Measurements from ENCODE around the gene PBLD.

The PBLD gene

GRCh38 chr10:68303849-68304412 is 28.8 kb downstream of the PBLD start:
- Histone ChIP-seq H3K79me2 (ENCODE audit: insufficient read depth, low read length) (no peaks in the 10 kb centered on the region), H3K4me1 (ENCODE audit: insufficient read depth, low read length, severe bottlenecking) (peaks cover 43% of the 10 kb centered on the region), H3K27ac (ENCODE audit: low read depth, low read length, poor library complexity, severe bottlenecking) (peak overlapping the region; percentile 28), H3K9me2 (ENCODE audit: low read depth, low read length) (no peaks in the 10 kb centered on the region), H3K27me3 (ENCODE audit: insufficient read depth, low read length) (no peaks in the 10 kb centered on the region), H3K36me3 (ENCODE audit: insufficient read depth, low read length) (no peaks in the 10 kb centered on the region), H4K20me1 (ENCODE audit: insufficient read depth, low read length) (no peaks in the 10 kb centered on the region), H3K4me3 (ENCODE audit: low read depth, low read length, poor library complexity, severe bottlenecking) (no peak overlapping the region), H2AFZ (ENCODE audit: low read length) (no peak overlapping the region), H3F3A (ENCODE audit: insufficient read depth, low read length) (peaks cover 9% of the 10 kb centered on the region; the same call in 1 of the 2 replicates), H3K9me3 (ENCODE audit: low read length) (no peaks in the 10 kb centered on the region), H3K4me2 (ENCODE audit: low read length) (no peak overlapping the region), H3K9ac (ENCODE audit: low read length) (no peak overlapping the region)
- TF ChIP-seq EZH2 (IDR thresholded peaks at IDR 0.05; ENCODE audit: borderline replicate concordance, low read length) = no peak
- TF ChIP-seq CTCF (IDR thresholded peaks at IDR 0.05; ENCODE audit: low read length) = no peak

- no peak overlapping the region for H2AFZ ChIP-seq (ENCODE audit: low read length)
- peaks cover 9% of the 10 kb centered on the region; the same call in 1 of the 2 replicates for H3F3A ChIP-seq (ENCODE audit: insufficient read depth, low read length)
- H3K9me3 ChIP-seq (ENCODE audit: low read length) = no peaks in the 10 kb centered on the region
- no peak overlapping the region for H3K4me2 ChIP-seq (ENCODE audit: low read length)
- H3K79me2 ChIP-seq (ENCODE audit: insufficient read depth, low read length) = no peaks in the 10 kb centered on the region
- no peaks in the 10 kb centered on the region for H3K36me3 ChIP-seq (ENCODE audit: insufficient read depth, low read length)
- H3K4me1 ChIP-seq (ENCODE audit: insufficient read depth, low read length, severe bottlenecking) = peaks cover 48% of the 10 kb centered on the region
- TF ChIP-seq CTCF (IDR thresholded peaks at IDR 0.05; ENCODE audit: low read length) = no peak
- TF ChIP-seq EZH2 (IDR thresholded peaks at IDR 0.05; ENCODE audit: borderline replicate concordance, low read length) = no peak
- H3K9me2 ChIP-seq (ENCODE audit: low read depth, low read length) = no peaks in the 10 kb centered on the region
- peak overlapping the region; percentile 99 for H3K27ac ChIP-seq (ENCODE audit: low read depth, low read length, poor library complexity, severe bottlenecking)
- H3K27me3 ChIP-seq (ENCODE audit: insufficient read depth, low read length) = no peaks in the 10 kb centered on the region
- H3K4me3 ChIP-seq (ENCODE audit: low read depth, low read length, poor library complexity, severe bottlenecking) = no peak overlapping the region
- no peak overlapping the region for H3K9ac ChIP-seq (ENCODE audit: low read length)
- no peaks in the 10 kb centered on the region for H4K20me1 ChIP-seq (ENCODE audit: insufficient read depth, low read length)
Measured at GRCh38 chr10:68302871-68303270, 29.9 kb downstream of the PBLD start.

GRCh38 chr10:68302503-68302823 is 30.3 kb downstream of the PBLD start:
- Histone ChIP-seq H3K9ac (ENCODE audit: low read length) (peak overlapping the region; percentile 65; the same call in 1 of the 2 replicates), H4K20me1 (ENCODE audit: insufficient read depth, low read length) (no peaks in the 10 kb centered on the region), H3K36me3 (ENCODE audit: insufficient read depth, low read length) (no peaks in the 10 kb centered on the region), H3F3A (ENCODE audit: insufficient read depth, low read length) (peaks cover 9% of the 10 kb centered on the region; the same call in 1 of the 2 replicates), H3K27ac (ENCODE audit: low read depth, low read length, poor library complexity, severe bottlenecking) (peak overlapping the region; percentile 99), H3K79me2 (ENCODE audit: insufficient read depth, low read length) (no peaks in the 10 kb centered on the region), H3K4me2 (ENCODE audit: low read length) (peak overlapping the region; percentile 59), H3K9me3 (ENCODE audit: low read length) (no peaks in the 10 kb centered on the region), H3K4me1 (ENCODE audit: insufficient read depth, low read length, severe bottlenecking) (peaks cover 52% of the 10 kb centered on the region), H3K4me3 (ENCODE audit: low read depth, low read length, poor library complexity, severe bottlenecking) (no peak overlapping the region), H3K9me2 (ENCODE audit: low read depth, low read length) (no peaks in the 10 kb centered on the region), H2AFZ (ENCODE audit: low read length) (no peak overlapping the region), H3K27me3 (ENCODE audit: insufficient read depth, low read length) (no peaks in the 10 kb centered on the region)
- TF ChIP-seq CTCF (IDR thresholded peaks at IDR 0.05; ENCODE audit: low read length) (no peak), EZH2 (IDR thresholded peaks at IDR 0.05; ENCODE audit: borderline replicate concordance, low read length) (no peak)
